Cardiac ventricle fibroblast (primary cell): Measurements from ENCODE around the gene NRTN. TPM values are rescaled to one million over a fixed set of nuclear protein-coding genes. Genes with fewer than 3 reads are reported as not detected.

ENCODE experiments used
- total RNA-seq: library from RNA; depleted of rRNA; stranded (reverse); fragments of >200 nt; gene quantifications from 2 replicates; pipeline ENCODE4 v1.2.3, GENCODE V29; 2015

Gene NRTN, protein sequence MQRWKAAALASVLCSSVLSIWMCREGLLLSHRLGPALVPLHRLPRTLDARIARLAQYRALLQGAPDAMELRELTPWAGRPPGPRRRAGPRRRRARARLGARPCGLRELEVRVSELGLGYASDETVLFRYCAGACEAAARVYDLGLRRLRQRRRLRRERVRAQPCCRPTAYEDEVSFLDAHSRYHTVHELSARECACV
- total RNA-seq, result not detected in 2 replicates

DNA sequence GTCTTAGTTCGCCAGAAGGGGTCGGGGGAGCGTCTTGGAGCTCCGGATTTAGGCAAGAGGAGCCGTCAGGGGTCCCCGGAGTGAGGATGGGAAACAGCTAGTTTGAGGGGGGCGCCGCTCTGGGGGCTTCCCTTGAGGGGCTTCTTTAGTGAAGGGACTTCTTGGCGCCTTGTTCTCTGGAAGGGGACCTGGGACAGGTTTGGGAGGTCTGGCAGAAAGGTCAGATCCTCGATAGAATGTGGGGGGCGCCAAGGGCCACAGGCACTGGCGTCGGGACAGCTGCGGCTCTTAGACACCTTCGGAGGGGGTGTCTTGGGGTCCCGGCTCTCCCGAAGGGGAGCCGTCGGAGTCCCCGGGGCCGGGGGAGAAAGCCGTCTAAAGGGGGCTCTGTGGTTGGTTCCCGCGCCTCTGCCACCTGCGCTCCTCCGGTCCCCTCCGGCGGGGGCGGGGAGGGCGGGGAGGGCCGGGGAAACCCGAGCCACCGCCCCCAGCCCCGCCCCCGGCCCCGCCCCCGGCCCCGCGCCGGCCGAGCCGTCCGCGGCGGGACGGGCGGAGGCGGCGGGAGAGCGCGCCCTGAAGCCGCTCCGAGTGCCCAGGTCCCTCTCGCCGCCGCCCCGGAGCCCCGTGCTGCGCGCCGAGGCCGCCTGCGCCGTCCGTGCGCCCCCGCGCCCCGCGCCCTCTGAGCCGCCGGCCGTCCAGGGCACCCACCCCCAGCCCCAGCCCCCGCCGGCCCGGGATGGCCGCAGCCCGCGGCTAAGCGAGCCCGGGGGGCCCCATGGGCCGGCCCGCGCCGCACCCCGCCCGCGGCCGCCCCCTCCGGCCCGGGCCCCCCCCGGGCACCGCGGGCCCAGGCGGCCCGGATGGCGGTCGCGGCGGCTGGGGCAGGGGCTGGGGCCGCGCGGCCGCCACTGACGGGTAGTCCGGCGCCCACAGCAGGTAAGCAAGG, at the start of gene NRTN:
Gene NRTN, plus strand, starts transcription at position 552 of the 946 bp plus-strand sequence. CDS start 19,099 bp downstream, outside the sequence.

DNA sequence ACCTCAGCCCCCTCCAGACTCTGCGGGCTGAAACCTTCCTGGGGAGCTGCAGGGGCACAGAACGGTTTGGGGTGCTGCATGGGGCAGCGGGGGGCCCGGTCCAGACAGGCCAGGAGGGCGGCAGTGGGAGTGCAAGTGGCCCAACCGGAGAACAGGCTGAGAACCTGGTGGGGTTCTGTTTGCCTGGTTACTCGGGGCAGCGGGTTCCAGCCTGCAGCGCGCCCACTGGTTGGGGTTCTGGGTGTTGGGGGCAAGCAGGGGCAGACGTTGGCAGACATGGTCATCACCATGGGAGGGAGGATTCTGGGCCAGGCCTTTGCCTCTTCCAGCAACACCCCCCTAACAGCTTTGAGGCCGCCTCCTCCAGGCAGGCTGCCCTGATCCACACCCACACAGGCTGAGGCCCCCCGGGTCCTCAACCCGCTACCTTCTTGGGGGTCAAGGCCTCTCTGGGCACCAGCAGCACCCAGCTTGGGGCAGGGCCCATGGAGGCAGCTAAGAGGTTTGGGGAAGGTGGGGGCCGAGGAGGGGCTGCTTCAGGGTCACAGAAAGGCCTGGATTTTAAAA, 20.2 kb upstream of the NRTN start, which contains the start of gene PRR22:
Gene PRR22, minus strand, starts transcription at position 166 of the 567 bp plus-strand sequence. Its CDS starts 86 bp downstream, at position 80.

DNA sequence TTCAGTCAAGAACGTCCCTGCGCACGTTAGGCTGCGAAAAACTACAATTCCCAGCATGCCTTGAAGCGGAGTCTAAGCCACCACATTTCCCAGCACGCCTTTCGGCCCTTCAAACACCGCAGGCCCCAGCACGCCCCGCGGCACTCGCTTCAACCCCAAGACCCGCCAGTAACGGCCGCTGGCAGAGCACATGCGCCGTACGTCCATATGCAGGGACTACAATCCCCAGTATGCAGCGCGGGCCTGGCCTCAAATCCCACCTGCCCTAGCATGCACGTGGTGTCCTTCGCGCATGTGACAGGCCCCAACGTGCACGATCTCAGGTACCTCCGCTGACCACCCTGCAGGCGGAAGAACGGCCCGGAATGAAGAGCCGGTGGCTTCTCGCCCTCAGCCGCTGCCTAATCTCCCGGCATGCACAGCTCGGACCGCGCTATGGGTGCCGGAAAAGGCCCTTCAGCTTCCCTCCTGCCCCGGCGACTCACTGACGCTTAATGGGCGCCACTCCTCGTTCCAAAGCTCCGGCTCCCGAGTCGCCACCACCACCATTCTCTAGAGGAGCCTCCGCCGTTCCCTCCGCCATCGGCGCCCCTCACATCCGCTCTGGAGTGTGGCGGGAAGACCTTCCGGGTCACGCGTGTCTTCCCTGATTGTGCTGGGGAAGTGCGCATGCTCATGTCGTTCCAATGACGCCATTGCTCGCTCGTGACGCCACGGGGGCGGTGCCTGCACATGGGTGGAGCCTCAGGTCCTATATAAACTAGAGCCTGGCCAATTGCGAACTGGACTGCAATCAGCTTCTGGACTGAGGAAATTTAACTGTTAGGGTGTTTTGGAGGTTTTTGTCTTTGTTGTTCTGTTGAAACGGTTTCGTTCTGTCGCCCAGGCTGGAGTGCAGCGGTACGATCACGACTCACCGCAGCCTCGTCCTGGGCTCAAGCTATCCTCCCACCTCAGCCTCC, 14.0 kb upstream of the NRTN start, which contains the start of gene DUS3L:
Gene DUS3L, minus strand, starts transcription at position 605 of the 962 bp plus-strand sequence. Its CDS starts 22 bp downstream, at position 583.

DNA sequence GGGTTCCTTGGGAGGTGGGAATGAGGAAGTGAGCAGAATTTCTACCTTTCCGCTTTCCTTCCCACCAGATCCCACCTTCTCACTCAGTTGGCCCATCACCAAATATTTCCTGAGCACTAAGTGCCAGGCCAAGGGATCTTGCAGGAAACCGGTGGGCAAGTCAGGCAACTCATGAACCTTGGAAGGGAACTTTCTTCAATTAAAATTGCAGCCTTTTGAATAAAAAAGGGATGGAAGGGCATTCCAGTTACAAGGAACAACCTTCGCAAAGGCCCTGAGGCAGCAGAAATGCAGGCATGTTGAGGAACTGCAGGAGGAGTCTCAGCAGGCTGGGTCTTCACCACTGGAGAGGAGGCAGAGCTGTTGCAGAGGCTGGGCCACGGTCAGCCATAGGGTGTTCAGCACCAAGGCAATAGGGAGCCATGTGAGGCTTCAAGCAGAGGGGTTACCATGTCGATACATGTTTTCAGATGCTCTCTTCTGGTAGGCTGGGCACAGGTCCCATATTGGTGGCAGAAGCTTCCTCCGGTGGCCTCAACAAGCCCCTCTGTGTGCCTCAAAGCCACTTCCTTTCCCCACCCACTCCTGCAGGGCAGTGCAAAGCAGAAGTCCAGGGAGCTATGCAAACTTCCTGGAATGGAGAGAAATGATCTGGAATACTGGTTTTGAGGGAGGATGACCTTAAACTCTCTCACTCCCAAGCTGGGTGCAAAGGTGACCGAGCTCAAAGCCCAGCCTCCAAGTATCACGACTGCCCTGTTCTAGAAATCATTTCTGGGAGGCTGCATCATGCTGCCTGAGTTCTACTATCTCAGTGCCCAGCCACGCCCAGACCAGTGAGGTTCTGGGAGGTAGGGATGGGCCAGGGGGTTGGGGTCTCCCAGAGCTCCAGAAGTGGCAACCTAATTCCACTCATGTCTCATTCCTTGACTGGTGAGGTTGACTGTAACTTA, 34.5 kb downstream of the NRTN start, which contains the start of gene FUT6:
Gene FUT6, minus strand, starts transcription at position 638 of the 953 bp plus-strand sequence. CDS start 7,135 bp downstream, outside the sequence.

DNA sequence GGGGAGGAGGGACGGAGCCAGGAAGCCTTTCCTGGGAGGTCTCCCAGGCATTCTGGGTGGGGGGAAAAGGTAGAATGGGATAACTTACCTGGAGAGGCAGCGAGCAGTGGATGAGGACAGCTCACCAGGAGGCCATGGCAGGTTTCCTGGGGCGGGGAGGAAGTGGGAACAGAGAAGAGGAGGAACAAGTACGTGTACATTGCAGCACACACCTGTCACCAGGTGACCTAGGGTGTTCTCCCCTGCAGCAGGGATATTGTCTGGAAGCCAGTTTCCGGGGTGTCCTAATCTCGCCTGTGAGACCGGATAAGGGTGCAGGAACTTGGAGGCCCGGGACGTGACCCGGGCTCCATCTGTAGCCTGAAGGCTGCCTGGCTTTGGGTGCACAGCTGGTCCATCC, 46.4 kb downstream of the NRTN start, which contains the start of gene FUT3:
Gene FUT3, minus strand, starts transcription at position 148 of the 400 bp plus-strand sequence.

Other genes with a start within 250 kb of the NRTN start
- gene TINCR, start 237.1 kb upstream of the NRTN start, total RNA-seq, result not detected in 2 replicates
- gene SAFB2, start 182.3 kb upstream of the NRTN start, total RNA-seq, result 16.4 and 19.1 TPM in 2 replicates
- gene SAFB, start 182.0 kb upstream of the NRTN start, total RNA-seq, result 36.5 and 41.9 TPM in 2 replicates
- gene MICOS13, start 124.6 kb upstream of the NRTN start, total RNA-seq, result 59.8 and 64.2 TPM in 2 replicates
- gene HSD11B1L, start 124.0 kb upstream of the NRTN start, total RNA-seq, result 10.9 and 16.2 TPM in 2 replicates
- gene RPL36, start 114.8 kb upstream of the NRTN start, total RNA-seq, result 1,291 and 1,389 TPM in 2 replicates
- 41.5 and 78.2 TPM in 2 replicates for gene LONP1, start 84.9 kb upstream of the NRTN start, total RNA-seq
- not detected in 2 replicates for gene CATSPERD, start 84.4 kb upstream of the NRTN start, total RNA-seq
- gene PRR22, start 20.3 kb upstream of the NRTN start, total RNA-seq, result 0.37 and 0.98 TPM in 2 replicates
- gene DUS3L, start 13.9 kb upstream of the NRTN start, total RNA-seq, result 19.7 and 24.7 TPM in 2 replicates
- not detected in 2 replicates for gene FUT6, start 34.6 kb downstream of the NRTN start, total RNA-seq
- gene FUT3, start 46.4 kb downstream of the NRTN start, total RNA-seq, result not detected in 2 replicates
- gene FUT5, start 65.5 kb downstream of the NRTN start, total RNA-seq, result not detected in 2 replicates
- gene NDUFA11, start 98.7 kb downstream of the NRTN start, total RNA-seq, result 257 and 297 TPM in 2 replicates
- 3.0 and 5.4 TPM in 2 replicates for gene VMAC, start 99.8 kb downstream of the NRTN start, total RNA-seq
- gene CAPS, start 109.2 kb downstream of the NRTN start, total RNA-seq, result 1.7 and 4.1 TPM in 2 replicates
- gene RANBP3, start 173.1 kb downstream of the NRTN start, total RNA-seq, result 58.0 and 71.1 TPM in 2 replicates